SU-DHL-6 (cell line): ENCODE data around the gene SLC41A3.

Source experiments
- CTCF ChIP-seq: fragments of 200-600 bp; sonication (generic); IDR thresholded peaks from one replicate; pipeline ENCODE4 v1.5.1; 2017; ENCODE audit warnings: antibody characterized with exemption, mild to moderate bottlenecking, low read length, moderate library complexity; ENCODE audit not compliant: insufficient read depth, poor library complexity, severe bottlenecking
- EZH2phosphoT487 ChIP-seq: fragments of 200-600 bp; sonication (generic), shearing (Covaris generic); conservative IDR thresholded peaks from 2 replicates; pipeline ENCODE4 v1.6.1; 2018; ENCODE audit warnings: mild to moderate bottlenecking, antibody characterized with exemption, low read length, moderate library complexity, mixed read lengths

DNA sequence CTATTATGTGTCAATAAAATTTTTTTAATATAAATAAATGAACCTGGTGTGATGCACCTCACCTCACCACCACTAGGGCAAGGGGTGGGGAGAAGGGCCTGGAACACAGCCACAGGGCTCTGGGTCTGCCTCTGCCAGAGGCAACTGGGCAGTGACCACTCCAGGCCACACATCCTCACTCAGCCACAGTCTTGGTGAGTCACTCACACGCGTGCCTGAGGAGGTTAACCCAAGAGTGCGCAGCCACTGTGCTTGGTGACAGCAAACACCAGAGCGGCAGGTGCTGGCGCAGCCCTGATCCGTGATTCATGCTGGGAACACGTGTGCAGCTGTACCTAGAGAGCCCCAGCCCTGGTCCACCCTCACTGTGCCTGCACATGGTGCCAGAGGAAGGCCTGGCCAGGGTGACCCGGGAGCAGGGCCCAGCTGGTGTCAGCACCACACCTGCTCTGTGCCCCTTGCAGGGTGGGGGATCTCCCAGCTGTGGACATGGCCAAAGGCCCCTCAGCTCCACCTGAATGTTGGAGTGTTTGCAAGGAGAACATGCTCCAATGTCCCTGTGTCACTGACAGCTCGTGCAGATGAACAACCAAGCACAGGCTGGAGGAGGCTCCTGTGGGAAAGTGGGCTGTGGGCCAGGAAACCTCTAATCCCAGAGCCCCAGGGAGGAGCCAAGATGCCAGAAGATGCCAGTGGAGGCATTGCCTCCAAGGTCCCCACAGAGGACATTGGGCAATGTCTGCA is 2.1 kb downstream of the SLC41A3 start:
- TF ChIP-seq CTCF (peak; percentile 16), EZH2phosphoT487 (no peak)
